Suprapubic skin (tissue), 4 donors: Measurements from ENCODE around the gene PRICKLE2. TPM values are rescaled to one million over a fixed set of nuclear protein-coding genes. Genes with fewer than 3 reads are reported as not detected.

Experiments
- DNase-seq, 2 donors: peaks; one replicate each; pipeline ENCODE4 v3.0.0-alpha.2; 2019; ENCODE audit warnings: low spot score in 2 of 2
- H3K27ac ChIP-seq: fragments of 200-600 bp; sonication (generic); one replicate; pipeline ENCODE4 v1.5.1; 2019
- H3K27me3 ChIP-seq: fragments of 200-600 bp; sonication (generic); one replicate; pipeline ENCODE4 v1.5.1; 2019
- H3K36me3 ChIP-seq: fragments of 200-600 bp; sonication (generic); one replicate; pipeline ENCODE4 v1.5.1; 2019
- H3K4me1 ChIP-seq: fragments of 200-600 bp; sonication (generic); one replicate; pipeline ENCODE4 v1.5.1; 2019
- H3K4me3 ChIP-seq: fragments of 200-600 bp; sonication (generic); one replicate; pipeline ENCODE4 v1.5.1; 2019; ENCODE audit warnings: mild to moderate bottlenecking
- H3K9me3 ChIP-seq: fragments of 200-600 bp; sonication (generic); one replicate; pipeline ENCODE4 v1.5.1; 2019
- CTCF ChIP-seq, 2 donors: fragments of 200-600 bp in 1 of 2; fragments of 450-650 bp in 1 of 2; sonication (generic) in 1 of 2; IDR thresholded peaks; one replicate each; pipeline ENCODE4 v1.5.1; 2016 to 2019; ENCODE audit warnings: antibody characterized with exemption in 2 of 2, mild to moderate bottlenecking in 1 of 2, moderate library complexity in 1 of 2
- EP300 ChIP-seq: sonication (generic); formaldehyde crosslinking; IDR thresholded peaks from one replicate; pipeline ENCODE4 v1.6.1; 2017; ENCODE audit warnings: antibody characterized with exemption
- POLR2A ChIP-seq, 2 donors: fragments of 450-650 bp; IDR thresholded peaks; one replicate each; pipeline ENCODE4 v1.6.1; 2017; ENCODE audit warnings: antibody characterized with exemption in 2 of 2, mild to moderate bottlenecking in 2 of 2, moderate library complexity in 2 of 2
- POLR2AphosphoS5 ChIP-seq, 3 donors: sonication (generic); formaldehyde crosslinking; IDR thresholded peaks; one replicate each; pipeline ENCODE4 v1.6.1; 2017; ENCODE audit warnings: antibody characterized with exemption in 3 of 3
- WGBS: methylation state at CpG from one replicate; pipeline ENCODE4 v1.1.5; 2018; 5-methylcytosine and 5-hydroxymethylcytosine counted together
- total RNA-seq, 4 donors: library from RNA; depleted of rRNA; stranded (reverse); fragments of >200 nt; gene quantifications; one replicate each; pipeline ENCODE4 v1.1.0, GENCODE V29; 2016

PRICKLE2 gene
- total RNA-seq, 4 donors from 2014 or later: 6.7 to 14.5 (median 11.9) TPM

DNA sequence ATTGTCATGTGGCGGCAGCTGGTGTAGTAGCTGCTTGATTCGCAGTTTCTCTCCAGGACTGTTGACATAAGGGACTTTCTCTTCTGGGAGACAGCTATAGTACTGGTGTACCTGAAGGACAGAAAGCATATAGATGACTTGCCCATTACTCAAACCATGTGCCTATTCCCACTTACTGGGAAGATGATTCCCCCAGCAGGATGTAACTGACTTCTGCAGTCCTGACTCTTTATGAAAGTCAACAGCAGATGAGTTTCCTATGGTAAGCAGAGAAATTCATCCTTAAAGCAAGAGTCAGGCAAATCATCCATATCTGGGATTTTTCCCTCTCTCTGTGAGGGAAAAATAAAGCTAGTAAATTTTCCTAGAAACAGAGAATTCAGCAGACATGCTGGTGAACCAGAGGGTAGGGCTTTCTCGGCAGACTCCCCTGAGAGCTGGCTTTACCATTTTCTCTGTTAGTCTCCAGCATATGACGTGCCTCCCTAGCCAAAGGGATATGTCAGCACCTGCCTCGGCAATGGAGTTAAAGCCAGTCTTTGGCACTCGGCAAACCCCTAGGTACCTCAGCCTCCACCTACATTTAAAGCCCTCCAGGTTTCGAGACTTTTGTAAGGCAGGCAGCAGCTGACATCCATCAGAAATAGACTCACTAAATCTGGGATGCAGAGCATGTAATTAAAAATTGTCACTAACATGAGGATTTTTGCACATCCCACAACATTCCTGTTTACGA lies 62.1 kb downstream of the PRICKLE2 start:
- no peaks in the 10 kb centered on the region for H3K9me3 ChIP-seq
- no peaks in the 10 kb centered on the region for H3K27me3 ChIP-seq
- H3K27ac ChIP-seq: peak overlapping the region; percentile 73
- no peak overlapping the region for H3K4me3 ChIP-seq
- WGBS: 52% methylated on average over 8 of the region's 8 CpGs
- peaks cover 73% of the 10 kb centered on the region for H3K4me1 ChIP-seq
- no peak for DNase-seq
- peaks cover 11% of the 10 kb centered on the region for H3K36me3 ChIP-seq
- TF ChIP-seq EP300: no peak
- TF ChIP-seq POLR2AphosphoS5 (IDR thresholded peaks at IDR 0.05): peak in 1 of 3 donors; percentile 8

GRCh38 chr3:64161481-64161952 lies 63.7 kb downstream of the PRICKLE2 start:
- no peaks in the 10 kb centered on the region for H3K9me3 ChIP-seq
- TF ChIP-seq EP300: no peak
- peak in 1 of 3 donors; percentile 51 for TF ChIP-seq POLR2AphosphoS5 (IDR thresholded peaks at IDR 0.05)
- no peaks in the 10 kb centered on the region for H3K27me3 ChIP-seq
- no peak for DNase-seq
- H3K27ac ChIP-seq: no peak overlapping the region
- 4% methylated on average over 2 of the region's 2 CpGs for WGBS
- no peak overlapping the region for H3K4me3 ChIP-seq
- peaks cover 71% of the 10 kb centered on the region for H3K4me1 ChIP-seq
- peaks cover 22% of the 10 kb centered on the region for H3K36me3 ChIP-seq

DNA sequence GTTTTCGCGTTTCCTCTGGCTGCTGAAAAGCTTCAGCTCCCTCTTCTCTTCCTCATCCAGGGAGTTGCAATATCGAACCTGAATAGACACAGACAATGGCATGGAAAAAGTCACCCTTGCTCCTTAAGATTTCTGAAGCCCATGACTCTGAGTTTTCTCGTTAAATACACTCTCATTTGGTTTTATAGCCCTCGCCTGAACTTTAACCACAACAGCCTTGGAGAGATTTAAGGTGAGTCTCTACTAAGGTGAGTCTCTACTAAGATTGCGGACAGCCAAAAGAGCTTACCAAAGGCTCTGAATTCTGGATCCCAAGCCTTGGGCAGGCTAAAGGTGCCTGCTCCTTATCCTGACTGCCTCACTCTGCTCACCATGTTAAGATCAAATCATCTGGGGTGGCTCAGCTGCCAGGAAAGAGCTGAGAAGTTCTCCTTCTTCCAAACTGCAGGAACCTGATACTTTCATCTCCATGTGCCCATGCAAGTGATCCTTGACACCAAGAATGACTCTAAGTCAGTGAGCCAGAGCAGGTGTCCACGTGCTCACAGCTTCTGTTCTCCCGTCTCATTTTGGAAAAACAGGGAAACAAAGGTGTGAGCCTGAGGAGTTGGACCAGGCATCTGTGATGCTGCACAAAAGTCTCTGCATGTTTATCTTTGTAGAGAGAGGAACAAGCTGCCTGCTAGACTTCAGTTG lies 65.1 kb downstream of the PRICKLE2 start:
- 92% methylated on average over 8 of the region's 8 CpGs for WGBS
- DNase-seq: no peak
- no peaks in the 10 kb centered on the region for H3K9me3 ChIP-seq
- H3K4me1 ChIP-seq: peaks cover 66% of the 10 kb centered on the region
- H3K27ac ChIP-seq: no peak overlapping the region
- TF ChIP-seq EP300 (no peak), POLR2A (IDR thresholded peaks at IDR 0.05) (no peak), CTCF (IDR thresholded peaks at IDR 0.05) (no peak), POLR2AphosphoS5 (IDR thresholded peaks at IDR 0.05) (no peak)
- H3K27me3 ChIP-seq: no peaks in the 10 kb centered on the region
- peaks cover 30% of the 10 kb centered on the region for H3K36me3 ChIP-seq
- no peak overlapping the region for H3K4me3 ChIP-seq

- 63% methylated on average over 3 of the region's 3 CpGs for WGBS
- Histone ChIP-seq H3K9me3 (no peaks in the 10 kb centered on the region), H3K27me3 (no peaks in the 10 kb centered on the region), H3K4me1 (peaks cover 53% of the 10 kb centered on the region), H3K27ac (peak overlapping the region; percentile 60), H3K4me3 (no peak overlapping the region), H3K36me3 (peaks cover 31% of the 10 kb centered on the region)
- TF ChIP-seq POLR2AphosphoS5 (IDR thresholded peaks at IDR 0.05): no peak
- TF ChIP-seq CTCF (IDR thresholded peaks at IDR 0.05): no peak
- TF ChIP-seq EP300: no peak
- no peak for TF ChIP-seq POLR2A (IDR thresholded peaks at IDR 0.05)
- DNase-seq: no peak
These were observed 66.9 kb downstream of the PRICKLE2 start for GRCh38 chr3:64158334-64158733.

GRCh38 chr3:64157150-64158035 lies 67.9 kb downstream of the PRICKLE2 start:
- H3K27ac ChIP-seq: peak overlapping the region; percentile 60
- WGBS: 88% methylated on average over 16 of the region's 17 CpGs
- H3K4me1 ChIP-seq: peaks cover 46% of the 10 kb centered on the region
- no peaks in the 10 kb centered on the region for H3K9me3 ChIP-seq
- TF ChIP-seq POLR2A (IDR thresholded peaks at IDR 0.05): no peak
- TF ChIP-seq POLR2AphosphoS5 (IDR thresholded peaks at IDR 0.05): peak in 1 of 3 donors; percentile 12
- no peak overlapping the region for H3K4me3 ChIP-seq
- H3K36me3 ChIP-seq: peaks cover 40% of the 10 kb centered on the region
- no peak for DNase-seq
- no peaks in the 10 kb centered on the region for H3K27me3 ChIP-seq

GRCh38 chr3:64155328-64155727 lies 69.9 kb downstream of the PRICKLE2 start:
- H3K4me1 ChIP-seq: peaks cover 45% of the 10 kb centered on the region
- no peak overlapping the region for H3K4me3 ChIP-seq

More at GRCh38 chr3:64155328-64155727, 69.9 kb downstream of the PRICKLE2 start:
- no peaks in the 10 kb centered on the region for H3K27me3 ChIP-seq
- TF ChIP-seq POLR2AphosphoS5 (IDR thresholded peaks at IDR 0.05): no peak
- no peak for TF ChIP-seq POLR2A (IDR thresholded peaks at IDR 0.05)
- no peak for TF ChIP-seq CTCF (IDR thresholded peaks at IDR 0.05)
- no peak for TF ChIP-seq EP300
- peaks cover 52% of the 10 kb centered on the region for H3K36me3 ChIP-seq
- H3K9me3 ChIP-seq: no peaks in the 10 kb centered on the region
- 80% methylated on average over 3 of the region's 3 CpGs for WGBS
- DNase-seq: no peak
- H3K27ac ChIP-seq: no peak overlapping the region
